Lung (tissue), 12 donors: Measurements from ENCODE around the gene SLC40A1. TPM values are rescaled to one million over a fixed set of nuclear protein-coding genes. Genes with fewer than 3 reads are reported as not detected.
A peak's percentile ranks its signal among the peaks of the same experiment; 100 is the strongest.

Experiments
- ATAC-seq: fragments of 200-7000 bp; cut with Tn5 transposase; one replicate; pipeline ENCODE4 v1.9.1; 2020; ENCODE audit warnings: moderate number of reproducible peaks; ENCODE audit not compliant: insufficient read depth, low FRiP score
- DNase-seq, 3 donors: peaks; one replicate each; pipeline ENCODE4 v3.0.0-alpha.2; 2013 to 2017
- H3K27ac ChIP-seq, 2 donors: one replicate each; pipeline ENCODE4 v1.5.1; 2013; ENCODE audit warnings: mild to moderate bottlenecking in 2 of 2, moderate library complexity in 2 of 2, control low read depth in 1 of 2, inconsistent platforms in 1 of 2, low read depth in 1 of 2, low read length in 1 of 2
- H3K27me3 ChIP-seq, 3 donors: one replicate each; pipeline ENCODE4 v1.5.1; 2013; ENCODE audit warnings: low read length in 2 of 3; ENCODE audit not compliant: control insufficient read depth in 3 of 3, insufficient read depth in 3 of 3
- H3K36me3 ChIP-seq, 4 donors: one replicate each; pipeline ENCODE4 v1.5.1; 2013; ENCODE audit warnings: low read length in 4 of 4, mild to moderate bottlenecking in 1 of 4, moderate library complexity in 1 of 4; ENCODE audit not compliant: control insufficient read depth in 4 of 4, insufficient read depth in 4 of 4
- H3K4me1 ChIP-seq, 5 donors: one replicate each; pipeline ENCODE4 v1.5.1; 2013; ENCODE audit warnings: low read length in 5 of 5, mild to moderate bottlenecking in 2 of 5, moderate library complexity in 1 of 5; ENCODE audit not compliant: control insufficient read depth in 5 of 5, insufficient read depth in 5 of 5
- H3K4me3 ChIP-seq: one replicate; pipeline ENCODE4 v1.5.1; 2013; ENCODE audit warnings: mild to moderate bottlenecking, control low read depth, moderate library complexity
- H3K9ac ChIP-seq, 2 donors: one replicate each; pipeline ENCODE4 v1.5.1; 2013; ENCODE audit warnings: low read length in 2 of 2, control low read depth in 1 of 2; ENCODE audit not compliant: insufficient read depth in 1 of 2
- H3K9me3 ChIP-seq, 4 donors: one replicate each; pipeline ENCODE4 v1.5.1; 2013; ENCODE audit warnings: low read length in 3 of 4, mild to moderate bottlenecking in 1 of 4, moderate library complexity in 1 of 4; ENCODE audit not compliant: control insufficient read depth in 4 of 4, insufficient read depth in 3 of 4
- WGBS, 2 donors: extraction: QIAGEN DNeasy Blood & Tissue Kit; methylation state at CpG; one replicate each; pipeline ENCODE4 v1.1.7; 2013; 5-methylcytosine and 5-hydroxymethylcytosine counted together
- polyA plus RNA-seq, 2 donors: library from polyadenylated mRNA; stranded (reverse); fragments of 200-250 nt; gene quantifications; one replicate each; pipeline ENCODE4 v1.2.1, GENCODE V29; 2013
- total RNA-seq, 2 donors: library from RNA; depleted of rRNA in 1 of 2; stranded (reverse); fragments of >200 nt in 1 of 2; gene quantifications; one replicate each; pipeline ENCODE4 v1.2.1, GENCODE V29; 2014 to 2021
- TF ChIP-seq, protein P1 (sequence below): IDR thresholded peaks from 2 replicates; pipeline ENCODE4 v1.5.1; 2012; ENCODE audit warnings: mild to moderate bottlenecking; ENCODE audit errors: control extremely low read depth, extremely low read depth
- donor health status: control.
- donor health status: control.
- donor health status: Bipolar disorder and iron deficiency.
- donor health status: healthy.
- donor health status: DM: yes; HTN: yes; CAD: no.

SLC40A1 gene
- total and polyA plus RNA-seq, 4 donors = 50.2 to 553 (median 75.8) TPM

DNA sequence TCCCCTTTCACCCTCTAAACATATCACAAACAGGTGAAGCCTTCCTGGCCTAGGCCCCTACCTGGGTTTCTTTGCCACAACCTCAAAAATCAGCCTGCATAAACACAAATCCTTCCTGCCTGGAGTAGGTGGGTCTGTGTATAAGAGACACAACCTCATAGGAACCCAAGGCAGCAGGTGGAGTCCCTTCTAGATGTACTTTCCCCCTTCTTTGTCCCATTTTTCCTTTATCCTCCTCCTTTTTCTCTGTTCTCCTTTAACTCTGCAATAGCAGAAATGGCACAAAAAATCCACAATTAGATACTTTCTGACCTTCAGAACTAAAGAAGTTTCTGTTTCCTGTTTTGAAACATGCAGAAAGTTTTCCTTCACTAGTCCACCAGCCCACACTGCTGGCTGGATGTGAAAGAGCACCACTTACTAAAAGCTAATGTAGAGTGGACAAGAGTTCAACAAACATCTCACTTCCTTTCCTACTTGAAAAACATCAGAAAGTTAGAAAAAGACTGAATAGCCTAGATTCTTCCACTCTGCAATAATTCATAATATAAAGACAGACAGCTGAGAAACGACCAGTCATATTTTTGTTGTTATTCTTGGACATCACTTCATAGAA is 11.2 kb downstream of the SLC40A1 start:
- Histone ChIP-seq H3K27ac (peak overlapping the region; percentile 60 to 74), H3K4me3 (no peak overlapping the region), H3K27me3 (no peaks in the 10 kb centered on the region), H3K4me1 (peaks cover 0 to 36% (median 11%) of the 10 kb centered on the region in 5 donors), H3K9me3 (no peaks in the 10 kb centered on the region), H3K9ac (no peak overlapping the region), H3K36me3 (peaks cover 7 to 80% (median 40%) of the 10 kb centered on the region in 4 donors)
- peak in 1 of 3 donors; percentile 56 for DNase-seq
- WGBS, 2 donors = 16 to 20% methylated on average over 1 of the region's 1 CpG
- no peak for ATAC-seq
- TF ChIP-seq, protein P1, sequence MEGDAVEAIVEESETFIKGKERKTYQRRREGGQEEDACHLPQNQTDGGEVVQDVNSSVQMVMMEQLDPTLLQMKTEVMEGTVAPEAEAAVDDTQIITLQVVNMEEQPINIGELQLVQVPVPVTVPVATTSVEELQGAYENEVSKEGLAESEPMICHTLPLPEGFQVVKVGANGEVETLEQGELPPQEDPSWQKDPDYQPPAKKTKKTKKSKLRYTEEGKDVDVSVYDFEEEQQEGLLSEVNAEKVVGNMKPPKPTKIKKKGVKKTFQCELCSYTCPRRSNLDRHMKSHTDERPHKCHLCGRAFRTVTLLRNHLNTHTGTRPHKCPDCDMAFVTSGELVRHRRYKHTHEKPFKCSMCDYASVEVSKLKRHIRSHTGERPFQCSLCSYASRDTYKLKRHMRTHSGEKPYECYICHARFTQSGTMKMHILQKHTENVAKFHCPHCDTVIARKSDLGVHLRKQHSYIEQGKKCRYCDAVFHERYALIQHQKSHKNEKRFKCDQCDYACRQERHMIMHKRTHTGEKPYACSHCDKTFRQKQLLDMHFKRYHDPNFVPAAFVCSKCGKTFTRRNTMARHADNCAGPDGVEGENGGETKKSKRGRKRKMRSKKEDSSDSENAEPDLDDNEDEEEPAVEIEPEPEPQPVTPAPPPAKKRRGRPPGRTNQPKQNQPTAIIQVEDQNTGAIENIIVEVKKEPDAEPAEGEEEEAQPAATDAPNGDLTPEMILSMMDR = no peak

DNA sequence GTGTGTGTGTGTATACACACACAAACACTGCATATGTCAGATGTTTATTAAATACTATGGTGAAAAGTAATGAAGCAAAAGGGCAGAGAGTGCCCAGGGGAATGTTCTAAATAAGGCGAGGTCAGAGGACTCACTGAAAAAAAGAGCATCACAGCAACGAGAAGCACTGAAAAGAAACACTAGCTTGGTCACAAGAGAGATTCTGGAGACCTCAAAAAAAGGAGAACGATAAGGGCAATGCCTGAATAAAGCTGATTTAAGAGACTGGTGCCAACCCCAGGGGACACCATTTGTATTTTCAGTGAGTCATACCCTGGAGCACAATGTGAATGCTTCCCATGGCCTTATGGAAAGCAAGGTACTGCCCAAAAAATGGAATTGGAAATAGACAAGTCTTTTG is 14.5 kb downstream of the SLC40A1 start:
- Histone ChIP-seq H3K36me3 (peaks cover 15 to 61% (median 39%) of the 10 kb centered on the region in 4 donors), H3K27me3 (no peaks in the 10 kb centered on the region), H3K9ac (no peak overlapping the region), H3K9me3 (no peaks in the 10 kb centered on the region), H3K4me3 (no peak overlapping the region), H3K27ac (no peak overlapping the region), H3K4me1 (peaks cover 0 to 51% (median 17%) of the 10 kb centered on the region in 5 donors)
- ATAC-seq (no peak), DNase-seq (peak in 1 of 3 donors; percentile 49)
- WGBS, 2 donors = 67 to 71% methylated on average over 3 of the region's 3 CpGs
- TF ChIP-seq, protein P1 = no peak

DNA sequence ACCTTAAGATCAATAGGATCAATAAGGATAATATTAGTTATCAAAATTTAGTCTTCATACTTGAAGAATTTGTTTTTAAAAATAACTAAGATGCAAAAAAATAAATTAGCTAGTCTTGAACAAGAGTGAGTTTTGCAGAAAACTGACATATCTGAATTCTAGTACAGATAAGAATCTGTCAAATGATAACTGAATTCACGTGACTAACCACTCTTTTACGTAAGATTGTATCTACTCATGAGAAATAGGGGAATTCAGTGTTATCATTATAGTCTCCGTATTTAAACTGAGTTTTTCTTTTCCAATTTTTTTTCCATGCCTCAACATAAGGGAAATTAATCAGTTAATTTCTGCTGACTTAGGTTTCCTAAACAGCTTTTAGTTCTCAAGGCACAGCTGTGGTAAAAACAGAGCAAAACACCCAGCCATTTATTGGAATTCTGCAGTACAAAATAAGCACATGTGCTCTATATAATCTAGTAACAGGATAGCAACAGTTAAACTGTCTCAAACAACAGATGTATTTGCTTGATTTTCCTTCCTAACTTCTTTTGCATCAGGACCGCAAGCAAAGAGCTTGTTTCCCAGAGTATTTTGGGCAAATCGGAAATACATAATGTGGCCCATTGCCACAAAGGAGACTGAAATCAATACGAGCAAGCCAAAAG is 19.1 kb downstream of the SLC40A1 start:
- TF ChIP-seq, protein P1 = no peak
- H3K9ac ChIP-seq = no peak overlapping the region
- peaks cover 12 to 39% (median 24%) of the 10 kb centered on the region in 4 donors for H3K36me3 ChIP-seq
- H3K9me3 ChIP-seq = no peaks in the 10 kb centered on the region
- DNase-seq = peak; percentile 31 to 96 (median 93)
- H3K4me3 ChIP-seq = no peak overlapping the region
- H3K27me3 ChIP-seq = no peaks in the 10 kb centered on the region
- no peak for ATAC-seq
- peaks cover 0 to 84% (median 14%) of the 10 kb centered on the region in 5 donors for H3K4me1 ChIP-seq
- 69 to 72% methylated on average over 6 of the region's 6 CpGs for WGBS, 2 donors
- H3K27ac ChIP-seq = peak overlapping the region in 1 of 2 donors; percentile 33
